ENCODE data around the gene PMAIP1.

The PMAIP1 gene

DNA sequence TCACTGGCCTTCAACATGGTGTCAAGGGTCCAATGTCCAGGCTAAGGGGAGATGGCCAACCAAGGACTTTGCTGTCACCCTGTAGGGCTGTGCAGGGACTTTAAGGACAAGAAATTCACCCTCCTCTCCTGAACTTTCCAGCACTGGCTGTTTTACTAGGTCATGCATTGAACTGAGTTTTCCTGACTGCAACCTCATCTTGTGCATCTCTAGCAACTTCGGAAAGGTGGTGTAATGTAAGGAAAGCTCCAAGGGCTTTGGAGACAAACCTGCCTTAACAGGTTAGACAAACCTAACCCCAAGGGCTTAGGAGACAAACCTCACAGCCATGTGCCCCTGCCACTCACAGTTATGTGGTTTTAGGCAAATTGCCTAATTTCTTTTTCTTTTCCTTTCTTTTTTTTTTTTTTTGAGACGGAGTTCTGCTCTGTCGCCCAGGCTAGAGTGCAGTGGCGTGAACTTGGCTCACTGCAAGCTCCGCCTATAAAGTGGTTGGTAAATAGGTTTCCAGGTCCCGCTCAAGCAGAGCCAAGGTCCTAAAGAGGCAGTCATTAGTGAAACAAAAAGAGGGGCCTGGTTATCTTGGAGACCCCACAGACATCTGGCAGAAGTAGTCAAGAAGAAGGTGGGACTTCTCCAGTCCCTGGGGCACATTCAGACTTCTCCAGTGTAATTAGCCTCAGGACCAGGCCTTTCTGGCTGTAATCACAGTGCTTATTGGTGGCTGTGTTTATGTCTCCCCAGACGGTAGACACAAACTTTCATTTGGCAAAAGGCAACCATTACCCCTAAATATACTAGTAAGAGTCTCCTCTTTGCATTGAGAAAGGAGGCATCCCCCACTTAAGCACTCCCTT is 37.6 kb upstream of the PMAIP1 start:
- no peak overlapping the region for H3K4me3 ChIP-seq (replicated peaks in 1 of 2; ENCODE audit: low read depth in 2 of 2, low read length in 2 of 2)
- no peak for DNase-seq (ENCODE audit: low read depth in 2 of 2)
- TF ChIP-seq, protein P1, sequence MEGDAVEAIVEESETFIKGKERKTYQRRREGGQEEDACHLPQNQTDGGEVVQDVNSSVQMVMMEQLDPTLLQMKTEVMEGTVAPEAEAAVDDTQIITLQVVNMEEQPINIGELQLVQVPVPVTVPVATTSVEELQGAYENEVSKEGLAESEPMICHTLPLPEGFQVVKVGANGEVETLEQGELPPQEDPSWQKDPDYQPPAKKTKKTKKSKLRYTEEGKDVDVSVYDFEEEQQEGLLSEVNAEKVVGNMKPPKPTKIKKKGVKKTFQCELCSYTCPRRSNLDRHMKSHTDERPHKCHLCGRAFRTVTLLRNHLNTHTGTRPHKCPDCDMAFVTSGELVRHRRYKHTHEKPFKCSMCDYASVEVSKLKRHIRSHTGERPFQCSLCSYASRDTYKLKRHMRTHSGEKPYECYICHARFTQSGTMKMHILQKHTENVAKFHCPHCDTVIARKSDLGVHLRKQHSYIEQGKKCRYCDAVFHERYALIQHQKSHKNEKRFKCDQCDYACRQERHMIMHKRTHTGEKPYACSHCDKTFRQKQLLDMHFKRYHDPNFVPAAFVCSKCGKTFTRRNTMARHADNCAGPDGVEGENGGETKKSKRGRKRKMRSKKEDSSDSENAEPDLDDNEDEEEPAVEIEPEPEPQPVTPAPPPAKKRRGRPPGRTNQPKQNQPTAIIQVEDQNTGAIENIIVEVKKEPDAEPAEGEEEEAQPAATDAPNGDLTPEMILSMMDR (IDR thresholded peaks at IDR 0.05; ENCODE audit: low read depth, low read length) = no peak

DNA sequence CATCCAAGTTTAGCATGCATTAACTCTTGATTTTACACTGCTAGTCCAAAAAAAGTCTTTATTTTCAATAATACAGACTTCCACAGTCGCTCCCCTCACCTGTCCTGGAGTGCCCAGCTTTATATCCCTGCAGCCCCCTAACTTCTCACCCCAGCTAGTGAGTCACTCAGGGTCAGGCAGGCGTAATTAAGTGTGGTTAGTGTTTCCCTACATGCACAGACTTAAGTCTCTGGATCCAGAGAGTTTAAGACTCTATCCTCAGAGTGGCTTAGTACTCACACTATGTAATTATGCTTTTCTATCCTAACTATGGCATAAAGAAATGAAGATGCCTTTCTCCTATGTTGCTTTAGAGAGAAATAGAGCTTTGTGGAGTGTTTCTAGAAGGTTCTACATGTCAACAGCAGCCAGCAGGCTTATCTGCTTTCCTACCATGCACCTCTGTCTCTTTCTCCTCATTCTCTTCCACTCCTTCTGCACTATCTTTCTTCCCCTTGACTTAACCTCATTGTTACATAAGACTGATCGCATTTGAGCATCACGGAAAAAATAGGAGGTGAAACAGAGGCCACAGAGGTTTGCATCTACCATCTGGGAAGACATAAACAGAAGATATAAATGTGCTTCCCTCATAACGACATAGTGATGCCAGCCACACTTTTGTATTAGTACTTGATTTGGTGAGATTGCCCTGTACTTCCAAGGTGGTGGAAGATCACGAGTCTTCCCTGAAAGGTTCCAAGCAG is 34.4 kb upstream of the PMAIP1 start:
- no peak overlapping the region for H3K4me3 ChIP-seq (replicated peaks in 1 of 2; ENCODE audit: low read depth in 2 of 2, low read length in 2 of 2)
- DNase-seq (ENCODE audit: low read depth in 2 of 2) = no peak
- TF ChIP-seq, protein P1 (IDR thresholded peaks at IDR 0.05; ENCODE audit: low read depth, low read length) = no peak

DNA sequence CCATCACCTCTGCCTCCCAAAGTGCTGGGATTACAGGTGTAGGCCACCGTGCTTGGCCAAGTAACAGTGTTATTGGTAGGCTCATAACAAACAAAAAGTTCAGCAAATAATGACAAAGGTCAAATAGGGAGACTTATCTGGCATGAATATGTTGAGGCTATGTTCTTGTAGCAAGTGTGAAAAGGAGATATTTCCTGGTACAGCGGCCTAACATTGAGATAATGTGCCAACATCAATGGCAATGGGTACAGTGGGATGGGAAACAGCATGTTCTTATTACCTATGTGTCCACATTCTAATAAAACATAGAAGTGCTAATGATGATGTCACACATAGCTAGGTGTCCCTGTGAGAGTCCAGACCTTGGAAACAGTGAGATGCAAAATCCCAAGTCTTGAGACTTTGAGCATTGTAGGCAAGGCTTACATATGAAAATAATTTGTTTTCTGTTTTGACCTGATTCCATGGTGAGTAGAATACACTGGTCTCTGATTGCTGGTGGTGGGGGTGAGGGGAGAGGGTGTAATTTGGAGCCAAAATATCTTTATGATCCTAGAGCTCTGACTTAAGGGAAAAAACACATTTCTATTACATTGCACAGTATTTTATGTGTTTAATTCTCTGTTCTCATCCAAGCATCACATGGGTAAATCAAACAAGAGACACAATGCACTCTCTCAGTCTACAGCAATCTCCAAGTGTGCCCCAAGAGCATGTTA is 33.1 kb upstream of the PMAIP1 start:
- no peak overlapping the region for H3K4me3 ChIP-seq (replicated peaks in 1 of 2; ENCODE audit: low read depth in 2 of 2, low read length in 2 of 2)
- TF ChIP-seq, protein P1 (IDR thresholded peaks at IDR 0.05; ENCODE audit: low read depth, low read length) = no peak
- DNase-seq (ENCODE audit: low read depth in 2 of 2) = no peak

DNA sequence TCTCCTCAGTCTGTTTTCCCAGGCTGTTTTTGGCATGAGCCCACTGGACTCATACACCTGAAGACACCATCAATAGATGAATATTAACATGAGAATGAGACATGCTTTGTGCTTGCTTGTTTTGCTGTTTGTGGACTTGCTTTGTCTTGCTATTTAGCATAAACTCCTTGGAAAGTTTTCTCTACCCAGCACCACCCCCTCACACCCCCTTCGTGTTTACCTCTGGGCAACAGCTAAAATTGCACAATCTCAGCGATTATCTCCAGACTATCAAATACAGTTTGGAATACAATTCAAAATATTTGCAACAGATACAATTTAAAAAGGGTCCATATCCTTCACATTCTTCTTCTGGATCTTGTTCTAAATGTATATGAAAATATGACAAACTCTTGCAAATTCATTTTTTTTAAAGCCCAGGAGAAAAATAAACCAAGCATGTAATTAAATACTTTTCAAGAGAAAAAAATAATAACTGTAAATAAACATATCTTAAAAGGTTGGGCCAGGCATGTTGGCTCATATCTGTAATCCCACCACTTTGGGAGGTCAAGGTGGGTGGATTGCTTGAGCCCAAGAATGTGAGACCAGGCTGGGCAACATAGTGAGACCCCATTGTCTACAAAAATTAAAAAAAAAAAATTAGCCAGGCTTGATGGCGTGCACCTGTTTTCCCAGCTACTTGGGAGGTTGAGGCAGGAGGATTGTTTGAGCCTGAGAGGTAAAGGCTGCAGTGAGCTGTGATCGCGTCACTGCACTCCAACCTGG is 32.3 kb upstream of the PMAIP1 start:
- TF ChIP-seq, protein P1 (IDR thresholded peaks at IDR 0.05; ENCODE audit: low read depth, low read length) = no peak
- no peak overlapping the region for H3K4me3 ChIP-seq (replicated peaks in 1 of 2; ENCODE audit: low read depth in 2 of 2, low read length in 2 of 2)
- no peak for DNase-seq (ENCODE audit: low read depth in 2 of 2)

DNA sequence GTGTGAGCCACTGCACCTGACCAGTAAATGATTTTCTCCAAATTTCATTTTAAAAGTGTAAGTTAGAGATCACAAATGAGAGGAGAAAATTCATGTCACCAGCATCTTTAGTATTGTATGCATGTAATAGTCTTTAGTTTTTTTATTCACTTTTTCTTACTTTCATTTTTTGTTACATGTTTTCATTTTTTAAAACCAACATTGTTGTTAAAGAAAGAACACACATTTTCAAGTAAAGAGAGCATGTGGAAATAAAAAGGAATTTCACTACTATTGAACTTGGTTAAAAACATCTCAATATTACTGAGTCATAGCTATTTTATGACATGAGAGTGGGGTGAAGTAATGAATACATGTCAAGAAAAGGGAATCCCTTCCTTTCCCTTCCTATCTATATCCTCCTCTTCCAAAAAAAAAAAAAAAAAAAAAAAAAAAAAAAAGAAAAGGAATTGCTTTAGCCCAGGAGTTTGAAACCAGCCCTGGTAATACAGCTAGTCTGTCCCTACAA is 29.1 kb upstream of the PMAIP1 start:
- H3K4me3 ChIP-seq (replicated peaks in 1 of 2; ENCODE audit: low read depth in 2 of 2, low read length in 2 of 2) = no peak overlapping the region
- peak in 1 of 2 donors; percentile 50 for DNase-seq (ENCODE audit: low read depth in 2 of 2)
- TF ChIP-seq, protein P1 (IDR thresholded peaks at IDR 0.05; ENCODE audit: low read depth, low read length) = no peak
